Measurements from ENCODE around the gene FOXJ3. TPM values are rescaled to one million over a fixed set of nuclear protein-coding genes. Genes with fewer than 3 reads are reported as not detected.

FOXJ3 gene
- total RNA-seq, 2 donors from 2014 or later: 36.7 to 38.6 TPM

GRCh38 chr1:42370876-42371549 is 36.0 kb upstream of the FOXJ3 start:
- Histone ChIP-seq H3K9me3 (no peaks in the 10 kb centered on the region), H3K27ac (no peak overlapping the region), H3K36me3 (no peaks in the 10 kb centered on the region), H3K4me1 (no peaks in the 10 kb centered on the region), H3K27me3 (no peaks in the 10 kb centered on the region), H3K4me3 (no peak overlapping the region)
- DNase-seq (ENCODE audit: low spot score): no peak
- no peak for TF ChIP-seq CTCF (IDR thresholded peaks at IDR 0.05)

GRCh38 chr1:42369471-42369870 is 34.4 kb upstream of the FOXJ3 start:
- Histone ChIP-seq H3K36me3 (no peaks in the 10 kb centered on the region), H3K4me3 (no peak overlapping the region), H3K27ac (no peak overlapping the region), H3K4me1 (no peaks in the 10 kb centered on the region), H3K9me3 (no peaks in the 10 kb centered on the region), H3K27me3 (no peaks in the 10 kb centered on the region)
- DNase-seq (ENCODE audit: low spot score): no peak
- no peak for TF ChIP-seq CTCF (IDR thresholded peaks at IDR 0.05)

DNA sequence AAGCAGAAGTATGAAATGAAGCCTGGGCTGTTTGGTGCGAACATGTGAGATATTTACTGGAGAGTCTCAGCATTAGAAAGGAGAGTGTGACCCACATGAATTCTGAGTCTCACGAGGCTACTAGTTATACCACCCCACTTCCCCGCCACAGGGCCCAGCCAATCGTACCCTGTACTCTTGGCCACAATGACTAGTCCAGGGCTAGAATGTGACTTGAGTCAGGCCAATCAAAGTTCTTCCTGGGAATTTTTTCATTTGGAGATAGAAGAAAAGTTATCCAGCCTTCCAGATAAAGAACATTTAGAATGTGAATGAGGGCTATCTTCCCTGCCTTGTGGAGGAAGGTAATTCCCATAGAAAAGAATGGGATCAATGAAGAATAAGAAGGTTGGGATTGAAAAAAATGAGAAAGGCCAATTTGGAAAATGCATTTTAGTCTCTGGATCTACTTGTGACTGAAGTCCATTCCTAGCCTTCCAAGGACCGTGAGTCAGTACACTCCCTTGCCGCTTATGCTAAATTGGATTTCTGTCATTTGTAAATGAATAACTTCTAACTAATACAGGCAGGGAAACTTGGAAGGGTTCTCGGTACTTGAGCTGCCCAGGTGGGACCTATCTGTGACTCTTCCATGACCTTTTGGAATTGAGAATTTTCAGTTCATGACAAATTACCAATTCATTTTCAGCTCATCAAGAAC is 33.2 kb upstream of the FOXJ3 start:
- Histone ChIP-seq H3K27me3 (no peaks in the 10 kb centered on the region), H3K4me3 (no peak overlapping the region), H3K9me3 (no peaks in the 10 kb centered on the region), H3K4me1 (no peaks in the 10 kb centered on the region), H3K36me3 (no peaks in the 10 kb centered on the region), H3K27ac (no peak overlapping the region)
- TF ChIP-seq CTCF (IDR thresholded peaks at IDR 0.05): no peak
- DNase-seq (ENCODE audit: low spot score): no peak

- H3K36me3 ChIP-seq: no peaks in the 10 kb centered on the region
- H3K27ac ChIP-seq: no peak overlapping the region
- no peaks in the 10 kb centered on the region for H3K9me3 ChIP-seq
- no peak for TF ChIP-seq CTCF (IDR thresholded peaks at IDR 0.05)
- H3K27me3 ChIP-seq: no peaks in the 10 kb centered on the region
- no peaks in the 10 kb centered on the region for H3K4me1 ChIP-seq
- H3K4me3 ChIP-seq: no peak overlapping the region
- no peak for DNase-seq (ENCODE audit: low spot score)
Measured at GRCh38 chr1:42365118-42365517, 30.1 kb upstream of the FOXJ3 start.

GRCh38 chr1:42364542-42364941 is 29.5 kb upstream of the FOXJ3 start:
- TF ChIP-seq CTCF (IDR thresholded peaks at IDR 0.05): no peak
- DNase-seq (ENCODE audit: low spot score): no peak
- Histone ChIP-seq H3K36me3 (no peaks in the 10 kb centered on the region), H3K27me3 (no peaks in the 10 kb centered on the region), H3K4me1 (no peaks in the 10 kb centered on the region), H3K9me3 (no peaks in the 10 kb centered on the region), H3K4me3 (no peak overlapping the region), H3K27ac (no peak overlapping the region)
